GM19452 (cell line): ENCODE results near the gene GRIK4.
A peak's percentile ranks its signal among the peaks of the same experiment; 100 is the strongest.

Experiments
- ATAC-seq: cut with Tn5 transposase; IDR thresholded peaks from one replicate; pipeline ENCODE4 v1.9.1; 2021; ENCODE audit not compliant: unreplicated experiment

Gene GRIK4

DNA sequence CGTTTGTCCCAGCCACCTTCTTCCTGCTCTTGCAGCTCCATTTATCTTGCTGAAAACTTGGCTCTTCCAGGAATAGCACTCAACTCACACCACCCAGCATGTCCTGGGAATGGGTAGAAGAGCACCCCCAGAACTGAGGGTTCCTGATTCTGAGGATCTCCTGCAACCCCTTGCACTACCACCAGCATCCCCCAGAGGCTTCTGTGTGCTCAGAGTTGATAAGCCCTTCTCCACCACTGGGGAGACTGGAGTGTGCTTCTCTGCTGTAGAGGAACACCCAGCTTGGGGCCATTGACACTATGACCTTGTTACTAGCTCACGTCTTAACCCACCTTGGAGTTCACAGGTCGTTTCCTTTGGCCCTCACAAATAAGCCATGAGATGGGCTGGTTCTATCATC, 121.0 kb downstream of the GRIK4 start:
- ATAC-seq, result no peak

GRCh38 chr11:120633616-120634393, 122.3 kb downstream of the GRIK4 start:
- no peak for ATAC-seq

DNA sequence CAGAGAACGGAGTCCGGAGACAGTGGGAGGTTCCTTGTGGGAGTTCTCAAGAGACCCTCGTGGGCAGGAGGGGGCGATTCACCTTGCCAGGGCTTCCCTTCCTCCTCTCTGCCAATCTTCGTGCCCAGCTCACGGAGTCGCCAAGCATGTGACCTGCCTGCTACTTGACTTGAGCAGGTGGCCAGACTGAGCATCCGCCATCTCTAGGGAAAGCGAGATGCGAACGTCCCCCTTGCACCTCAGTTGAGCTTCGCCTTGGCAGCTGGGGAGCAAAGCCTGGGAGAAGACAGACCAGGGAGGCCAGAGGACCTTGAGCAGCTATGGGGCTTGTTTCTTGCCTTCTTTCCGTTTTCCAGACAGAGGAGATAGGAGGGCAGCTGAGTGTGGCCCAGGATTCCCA, 123.2 kb downstream of the GRIK4 start:
- ATAC-seq, result no peak

DNA sequence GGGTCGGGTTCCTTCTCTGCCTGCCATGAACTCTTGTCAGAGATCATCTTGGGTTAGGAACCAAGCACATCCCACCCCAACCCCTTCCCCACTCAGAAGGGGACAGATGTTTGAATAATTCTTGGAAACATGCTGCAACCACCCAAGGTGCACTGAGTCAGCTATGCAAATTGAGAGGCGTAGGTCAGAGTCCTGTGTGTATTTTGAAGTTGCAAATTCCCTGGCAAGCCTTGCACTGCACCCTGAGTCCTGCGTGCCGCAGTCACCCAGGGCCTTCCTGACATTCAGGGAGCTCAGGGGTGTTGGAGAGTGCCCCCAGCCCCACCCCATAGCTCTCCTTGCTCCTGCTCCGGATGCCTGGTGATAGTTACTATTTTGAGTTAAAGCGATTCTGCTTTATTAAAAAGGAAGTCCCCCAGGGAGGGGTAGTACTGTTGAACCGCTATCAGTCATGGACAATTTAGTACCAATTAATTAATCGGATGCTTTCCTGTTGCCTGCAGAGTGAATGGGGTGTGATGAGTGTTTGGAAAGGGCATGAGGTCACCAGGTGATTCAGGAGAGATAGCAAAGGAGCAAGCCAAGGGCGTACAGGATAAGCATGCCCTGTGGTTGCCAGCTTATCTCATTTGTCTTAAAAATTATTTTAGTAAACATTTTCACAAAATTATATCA, 123.7 kb downstream of the GRIK4 start:
- no peak for ATAC-seq

GRCh38 chr11:120637131-120637530, 125.6 kb downstream of the GRIK4 start:
- ATAC-seq, result no peak

- ATAC-seq, result no peak
These were observed 130.8 kb downstream of the GRIK4 start for GRCh38 chr11:120642196-120642894.

DNA sequence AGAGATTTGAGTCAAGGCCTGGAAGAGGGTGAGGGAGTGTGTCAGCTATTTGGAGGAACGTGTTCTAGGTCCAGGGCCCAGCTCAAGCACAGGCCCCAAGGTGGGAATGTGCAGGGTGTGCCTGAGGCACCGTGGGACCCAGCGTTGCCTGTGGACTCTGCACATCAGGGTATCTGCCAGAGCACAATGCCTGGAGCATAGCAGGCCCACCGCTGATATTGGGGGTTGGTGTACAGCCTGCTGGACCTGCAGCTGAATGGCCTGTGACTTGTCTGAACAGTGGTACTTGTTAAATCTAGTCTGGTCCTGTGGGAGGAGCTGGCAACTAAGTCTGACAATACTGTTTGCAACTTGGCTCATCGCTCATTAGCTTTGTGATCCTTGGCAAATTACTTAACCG, 131.7 kb downstream of the GRIK4 start:
- no peak for ATAC-seq

DNA sequence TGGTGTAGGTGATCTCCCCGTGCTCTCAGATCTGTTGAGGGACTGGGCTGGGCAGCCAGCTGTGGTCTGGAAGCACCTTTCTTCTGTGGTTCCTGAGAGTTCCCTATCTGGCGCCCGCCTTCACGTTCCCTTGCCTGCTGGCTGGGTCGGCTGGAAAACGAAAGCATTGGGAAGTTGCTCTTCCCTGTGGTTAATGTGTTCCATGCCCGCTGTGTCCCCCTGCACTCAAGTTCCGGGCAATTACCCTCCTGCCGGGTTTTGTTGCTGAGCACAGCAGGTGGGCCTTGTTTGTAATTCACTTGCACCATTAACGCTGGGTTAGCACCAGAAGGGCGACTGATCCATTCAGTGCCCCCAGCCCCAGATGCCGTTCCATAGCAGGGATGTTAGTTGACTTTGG, 134.1 kb downstream of the GRIK4 start:
- ATAC-seq, result no peak

DNA sequence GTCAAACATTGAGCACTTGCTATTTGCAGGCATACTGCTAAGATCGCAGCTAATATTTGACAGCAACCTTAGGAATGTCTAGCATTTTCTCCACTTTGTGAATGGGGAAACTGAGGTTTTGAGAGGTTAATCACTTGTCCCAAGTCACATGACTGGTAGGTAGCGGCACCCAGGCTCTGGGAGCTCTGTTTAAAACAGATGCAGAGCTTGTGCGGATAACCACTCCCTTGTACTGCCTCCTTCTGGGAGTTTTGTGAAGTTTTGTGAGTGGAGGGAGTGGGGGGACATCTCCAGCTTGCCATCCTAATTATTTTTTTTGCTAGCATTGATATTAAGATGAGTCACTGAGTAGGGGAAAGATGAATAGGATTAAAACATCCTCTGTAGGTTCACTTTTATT, 134.7 kb downstream of the GRIK4 start:
- no peak for ATAC-seq

GRCh38 chr11:120647681-120648080, 136.1 kb downstream of the GRIK4 start:
- ATAC-seq, result no peak

GRCh38 chr11:120648771-120649170, 137.2 kb downstream of the GRIK4 start:
- no peak for ATAC-seq

GRCh38 chr11:120649316-120649715, 137.8 kb downstream of the GRIK4 start:
- no peak for ATAC-seq

GRCh38 chr11:120651396-120651795, 139.8 kb downstream of the GRIK4 start:
- ATAC-seq, result no peak

GRCh38 chr11:120651836-120652235, 140.3 kb downstream of the GRIK4 start:
- no peak for ATAC-seq

- ATAC-seq, result no peak
These were observed 141.3 kb downstream of the GRIK4 start for GRCh38 chr11:120652705-120653335.

DNA sequence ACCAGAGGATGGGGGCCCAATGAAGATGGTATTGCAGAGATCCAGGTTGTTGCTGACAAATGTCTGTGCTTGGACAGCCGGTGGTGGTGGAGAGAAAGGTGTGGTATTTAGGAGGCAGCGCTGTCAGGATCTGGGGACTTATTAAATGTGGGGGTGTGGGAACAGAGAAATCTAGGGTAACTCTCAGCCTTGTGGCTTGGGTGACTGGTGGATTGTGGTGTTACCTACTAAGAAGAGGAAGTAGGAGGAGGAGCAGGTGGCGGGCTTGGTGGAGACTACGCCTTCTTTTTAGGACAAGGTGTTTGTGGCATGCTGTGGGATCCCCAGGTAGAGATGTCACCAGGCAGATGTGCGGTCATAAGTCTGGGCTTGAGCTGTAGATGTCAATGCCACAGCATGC, 144.0 kb downstream of the GRIK4 start:
- ATAC-seq, result no peak

GRCh38 chr11:120657306-120658070, 145.9 kb downstream of the GRIK4 start:
- ATAC-seq, result peak; percentile 70

GRCh38 chr11:120658071-120658423, 146.5 kb downstream of the GRIK4 start:
- peak; percentile 65 for ATAC-seq

DNA sequence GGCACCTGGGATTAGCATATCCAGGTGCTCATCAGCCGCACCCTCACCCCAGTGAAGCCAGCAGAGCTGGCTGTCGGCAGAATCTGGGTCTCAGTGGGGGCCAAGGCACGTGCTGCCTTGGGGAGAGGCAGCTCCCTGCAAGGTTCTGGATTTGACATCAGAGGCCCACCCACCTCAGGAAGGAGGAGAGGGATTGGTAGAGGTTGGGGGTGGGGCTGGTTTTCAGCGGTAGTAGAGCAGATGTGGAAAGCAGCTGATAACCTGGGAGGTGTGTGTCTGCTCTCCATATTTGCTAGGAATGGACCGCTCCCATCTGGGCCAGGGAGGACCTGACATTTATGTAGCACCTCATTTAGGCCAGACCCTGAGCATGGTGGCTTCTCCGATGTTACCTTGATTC, 147.5 kb downstream of the GRIK4 start:
- no peak for ATAC-seq

GRCh38 chr11:120660024-120660565, 148.5 kb downstream of the GRIK4 start:
- no peak for ATAC-seq
